Stomach (tissue), 4 donors: ENCODE results near the gene OSBPL6.

Experiments used
- EP300 ChIP-seq: sonication (generic); formaldehyde crosslinking; IDR thresholded peaks from one replicate; pipeline ENCODE4 v1.6.1; 2017; ENCODE audit warnings: antibody characterized with exemption
- TF ChIP-seq, protein P1 (sequence below), 7 experiments: fragments of 450-650 bp in 4 of 7; fragments of 200-600 bp in 3 of 7; sonication (generic) in 3 of 7; IDR thresholded peaks; one replicate each; pipeline ENCODE4 v1.5.1; 2016 to 2019; ENCODE audit warnings: antibody characterized with exemption in 7 of 7, control low read depth in 2 of 7, mild to moderate bottlenecking in 1 of 7

DNA sequence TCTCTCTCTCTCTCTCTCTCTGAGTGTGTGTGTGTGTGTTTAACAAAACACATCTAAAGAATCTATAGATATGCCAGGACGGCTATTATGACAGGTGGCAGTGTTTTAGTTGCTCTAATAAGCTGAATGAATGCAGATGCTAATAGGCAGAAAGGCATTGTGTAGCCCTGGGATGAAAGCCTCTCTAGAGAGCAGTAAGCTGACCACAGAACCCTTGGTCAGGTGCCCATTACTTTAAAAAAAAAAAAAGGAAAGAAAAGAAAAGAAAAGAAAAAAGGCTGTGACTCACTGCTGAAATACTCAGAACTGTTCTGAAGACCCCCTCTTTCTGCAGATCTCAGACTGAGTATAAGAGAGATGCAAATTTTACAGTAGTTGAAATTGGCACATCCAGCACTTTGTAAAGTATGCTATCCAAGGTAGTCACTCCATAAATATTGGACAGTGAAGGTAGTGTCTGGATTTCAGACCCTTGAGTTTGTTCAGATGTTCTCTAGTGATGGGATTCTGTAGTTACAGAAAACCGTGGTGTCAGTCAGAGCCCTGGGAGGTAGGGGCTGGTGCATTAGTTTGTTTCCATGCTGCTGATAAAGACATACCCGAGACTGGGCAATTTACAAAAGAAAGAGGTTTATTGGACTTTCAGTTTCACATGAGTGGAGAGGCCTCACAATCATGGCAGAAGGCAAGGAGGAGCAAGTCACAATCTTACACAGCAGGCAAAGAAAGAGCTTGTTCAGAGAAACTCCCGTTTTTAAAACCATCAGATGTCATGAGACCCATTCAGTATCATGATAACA is 30.9 kb downstream of the OSBPL6 start:
- TF ChIP-seq, protein P1, sequence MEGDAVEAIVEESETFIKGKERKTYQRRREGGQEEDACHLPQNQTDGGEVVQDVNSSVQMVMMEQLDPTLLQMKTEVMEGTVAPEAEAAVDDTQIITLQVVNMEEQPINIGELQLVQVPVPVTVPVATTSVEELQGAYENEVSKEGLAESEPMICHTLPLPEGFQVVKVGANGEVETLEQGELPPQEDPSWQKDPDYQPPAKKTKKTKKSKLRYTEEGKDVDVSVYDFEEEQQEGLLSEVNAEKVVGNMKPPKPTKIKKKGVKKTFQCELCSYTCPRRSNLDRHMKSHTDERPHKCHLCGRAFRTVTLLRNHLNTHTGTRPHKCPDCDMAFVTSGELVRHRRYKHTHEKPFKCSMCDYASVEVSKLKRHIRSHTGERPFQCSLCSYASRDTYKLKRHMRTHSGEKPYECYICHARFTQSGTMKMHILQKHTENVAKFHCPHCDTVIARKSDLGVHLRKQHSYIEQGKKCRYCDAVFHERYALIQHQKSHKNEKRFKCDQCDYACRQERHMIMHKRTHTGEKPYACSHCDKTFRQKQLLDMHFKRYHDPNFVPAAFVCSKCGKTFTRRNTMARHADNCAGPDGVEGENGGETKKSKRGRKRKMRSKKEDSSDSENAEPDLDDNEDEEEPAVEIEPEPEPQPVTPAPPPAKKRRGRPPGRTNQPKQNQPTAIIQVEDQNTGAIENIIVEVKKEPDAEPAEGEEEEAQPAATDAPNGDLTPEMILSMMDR (IDR thresholded peaks at IDR 0.05) = no peak
- no peak for TF ChIP-seq EP300
